Left ventricle myocardium inferior (tissue), 1 donor: ENCODE measurements around the gene PCID2. TPM values are rescaled to one million over a fixed set of nuclear protein-coding genes. Genes with fewer than 3 reads are reported as not detected.
A peak's percentile ranks its signal among the peaks of the same experiment; 100 is the strongest.

Experiments used
- DNase-seq: peaks from one replicate; pipeline ENCODE4 v3.0.0-alpha.2; 2020
- H3K27ac ChIP-seq: fragments of 200-600 bp; replicated peaks from 2 replicates; pipeline ENCODE4 v1.8.0; 2021
- H3K27me3 ChIP-seq: fragments of 200-600 bp; 2 replicates; pipeline ENCODE4 v1.8.0; 2021; ENCODE audit warnings: low read depth
- H3K36me3 ChIP-seq: fragments of 200-600 bp; 2 replicates; pipeline ENCODE4 v1.8.0; 2021
- H3K4me1 ChIP-seq: fragments of 200-600 bp; 2 replicates; pipeline ENCODE4 v1.8.0; 2021
- H3K4me3 ChIP-seq: fragments of 200-600 bp; 2 replicates; pipeline ENCODE4 v1.8.0; 2021; ENCODE audit warnings: mild to moderate bottlenecking, moderate library complexity
- H3K9me3 ChIP-seq: fragments of 200-600 bp; replicated peaks from 2 replicates; pipeline ENCODE4 v1.8.0; 2021
- CTCF ChIP-seq: fragments of 200-600 bp; IDR thresholded peaks from 2 replicates; pipeline ENCODE4 v1.8.0; 2021; ENCODE audit warnings: antibody characterized with exemption, mild to moderate bottlenecking, borderline replicate concordance
- intact Hi-C: fragments of 100-400 bp; cut with micrococcal nuclease; formaldehyde crosslinking; loops from one replicate; pipeline ENCODE4 v1.11.0; 2022
- total RNA-seq: library from RNA; stranded (reverse); fragmentation: NEBNext Ultra II Directional; extraction: Animal tissue kit (Norgen Biotek cat#: 25700); gene quantifications from one replicate; pipeline ENCODE4 v1.2.1, GENCODE V29; 2021
- donor health status: DM: no; HTN: yes; CAD: no; lungs with severe emphysema.

The PCID2 gene
- total RNA-seq, 1 donor from 2014 or later, result 54.5 TPM

DNA sequence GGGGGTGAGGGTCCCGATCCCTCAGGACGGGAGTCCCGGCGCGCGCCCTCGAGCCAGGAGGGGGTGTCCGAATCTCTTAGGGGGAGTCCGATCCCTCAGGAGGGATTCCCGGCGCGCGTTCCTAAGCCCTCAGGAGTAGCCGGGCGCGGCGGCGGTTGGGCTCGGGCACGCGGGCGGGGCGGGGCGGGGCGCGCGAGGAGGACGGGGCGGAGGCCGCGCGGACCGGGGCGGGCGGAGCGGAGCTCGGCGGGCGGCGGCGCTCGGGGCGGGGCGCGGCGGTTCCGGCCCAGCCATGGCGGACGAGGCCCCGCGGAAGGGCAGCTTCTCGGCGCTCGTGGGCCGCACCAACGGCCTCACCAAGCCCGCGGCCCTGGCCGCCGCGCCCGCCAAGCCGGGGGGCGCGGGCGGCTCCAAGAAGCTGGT, 878 bp upstream of the PCID2 start, which contains the start of gene CUL4A:
CUL4A (plus strand) TSS at position 278 of the 423 bp plus-strand sequence; CDS start at position 293, 15 bp downstream.
- DNase-seq, result peak; percentile 88
- peak within 1 kb of the TSS; percentile 96 for H3K4me3 ChIP-seq
- no peaks in the 10 kb centered on the region for H3K27me3 ChIP-seq
- H3K9me3 ChIP-seq, result no peaks in the 10 kb centered on the region
- intact Hi-C loops, result no loop called here
- H3K4me1 ChIP-seq, result peaks cover 94% of the 10 kb centered on the region
- peaks cover 12% of the 10 kb centered on the region for H3K36me3 ChIP-seq
- peak within 1 kb of the TSS; percentile 100 for H3K27ac ChIP-seq
- no peak for TF ChIP-seq CTCF

- Histone ChIP-seq H3K4me3 (peak overlapping the region; percentile 96), H3K36me3 (peaks cover 12% of the 10 kb centered on the region), H3K27me3 (no peaks in the 10 kb centered on the region), H3K9me3 (no peaks in the 10 kb centered on the region), H3K4me1 (peaks cover 94% of the 10 kb centered on the region), H3K27ac (peak overlapping the region; percentile 100)
- peak; percentile 35 for DNase-seq
- TF ChIP-seq CTCF, result no peak
- intact Hi-C loops, result no loop called here
These were observed 514 bp downstream of the PCID2 start for GRCh38 chr13:113207890-113208420.

DNA sequence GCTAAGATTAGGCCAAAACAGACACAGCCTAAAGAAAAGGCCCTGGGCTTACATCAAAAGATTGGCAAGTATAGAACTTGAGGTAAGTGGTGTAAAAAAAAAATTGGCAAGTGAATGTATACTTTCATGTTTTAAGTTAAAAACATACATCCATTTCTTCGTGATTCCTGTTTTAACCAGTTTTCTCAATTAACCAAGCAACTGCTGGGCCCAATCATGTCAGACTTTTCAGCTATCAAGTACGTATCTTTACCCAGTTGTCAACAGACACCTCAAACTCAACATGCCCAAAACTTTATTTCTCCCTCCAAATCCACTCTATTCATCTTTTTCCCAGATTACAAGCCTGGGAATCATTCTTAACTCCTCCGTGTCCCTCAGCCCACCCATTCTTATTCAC, 1.0 kb downstream of the PCID2 start:
- Histone ChIP-seq H3K36me3 (peaks cover 12% of the 10 kb centered on the region), H3K27ac (peak overlapping the region; percentile 100), H3K9me3 (no peaks in the 10 kb centered on the region), H3K4me3 (peak overlapping the region; percentile 96), H3K27me3 (no peaks in the 10 kb centered on the region), H3K4me1 (peaks cover 94% of the 10 kb centered on the region)
- TF ChIP-seq CTCF, result no peak
- intact Hi-C loops, result no loop called here
- DNase-seq, result no peak

DNA sequence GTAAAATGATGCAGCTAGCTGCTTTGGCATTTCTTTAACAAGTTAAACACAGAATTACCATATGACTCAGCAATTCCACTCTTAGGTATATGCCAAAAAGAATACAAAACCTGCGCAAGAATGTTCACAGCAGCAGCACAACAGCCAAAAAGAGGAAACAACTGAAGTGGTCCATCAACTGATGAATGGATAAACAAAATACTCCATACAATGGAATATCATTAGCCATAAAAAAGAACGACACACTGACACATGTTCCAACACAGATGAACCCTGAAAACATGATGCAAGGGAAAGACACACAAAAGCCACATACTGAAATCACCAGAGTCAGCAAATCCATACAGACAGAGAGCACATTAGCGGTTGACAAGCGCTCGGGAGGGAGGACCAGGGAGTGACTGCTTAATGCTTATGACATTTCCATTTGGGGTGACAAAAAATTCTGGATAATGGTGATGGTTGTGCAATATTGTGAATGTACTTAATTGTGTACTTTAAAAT, 3.0 kb downstream of the PCID2 start:
- Histone ChIP-seq H3K27me3 (no peaks in the 10 kb centered on the region), H3K27ac (peak overlapping the region; percentile 93), H3K36me3 (no peaks in the 10 kb centered on the region), H3K9me3 (no peaks in the 10 kb centered on the region), H3K4me1 (peaks cover 89% of the 10 kb centered on the region), H3K4me3 (peak overlapping the region; percentile 10)
- intact Hi-C loops, result no loop called here
- no peak for DNase-seq
- TF ChIP-seq CTCF, result no peak

DNA sequence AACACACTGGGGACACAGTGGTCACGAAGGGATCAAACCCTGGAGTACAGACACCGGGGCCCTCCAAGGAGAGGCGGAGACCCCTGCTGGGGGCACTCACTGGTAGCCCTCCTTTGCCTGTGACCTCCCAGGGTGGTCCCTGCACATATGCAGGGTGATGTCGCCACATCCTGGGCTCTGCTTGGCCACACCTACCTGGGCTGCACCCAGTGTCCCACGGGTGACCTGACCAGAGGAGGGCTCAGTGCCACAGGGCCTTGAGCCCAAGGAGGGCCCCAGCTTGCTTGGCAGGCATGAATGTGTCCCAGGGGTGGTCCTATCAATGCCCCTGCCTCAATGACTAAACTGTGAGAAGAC, 4.1 kb downstream of the PCID2 start:
- TF ChIP-seq CTCF, result no peak
- no peaks in the 10 kb centered on the region for H3K9me3 ChIP-seq
- H3K36me3 ChIP-seq, result peaks cover 10% of the 10 kb centered on the region
- intact Hi-C loops, result no loop called here
- peaks cover 93% of the 10 kb centered on the region for H3K4me1 ChIP-seq
- H3K27ac ChIP-seq, result peak overlapping the region; percentile 93
- peak overlapping the region; percentile 43 for H3K4me3 ChIP-seq
- DNase-seq, result no peak
- no peaks in the 10 kb centered on the region for H3K27me3 ChIP-seq
